ENCODE measurements around the gene SLC30A1.
"Not testable (repeated sequence)": the region's sequence is repeated elsewhere in the genome, so short reads cannot be mapped to it uniquely, and the experiment has no call there.

Gene SLC30A1

GRCh38 chr1:211548321-211549091 is 30.5 kb downstream of the SLC30A1 start:
- no peak for DNase-seq (ENCODE audit: low spot score)

GRCh38 chr1:211547710-211548109 is 31.3 kb downstream of the SLC30A1 start:
- no peak for DNase-seq (ENCODE audit: low spot score)

- no peak for DNase-seq (ENCODE audit: low spot score)
Measured at GRCh38 chr1:211546543-211546942, 32.4 kb downstream of the SLC30A1 start.

- DNase-seq (ENCODE audit: low spot score) = no peak
Measured at GRCh38 chr1:211543025-211543424, 35.9 kb downstream of the SLC30A1 start.

GRCh38 chr1:211541720-211542477 is 37.1 kb downstream of the SLC30A1 start:
- DNase-seq (ENCODE audit: low spot score) = no peak

- DNase-seq (ENCODE audit: low spot score) = no peak
Measured at GRCh38 chr1:211541278-211541677, 37.7 kb downstream of the SLC30A1 start.

- DNase-seq (ENCODE audit: low spot score) = not testable (repeated sequence)
Measured at GRCh38 chr1:211540824-211541223, 38.1 kb downstream of the SLC30A1 start.

GRCh38 chr1:211538287-211538686 is 40.7 kb downstream of the SLC30A1 start:
- no peak for DNase-seq (ENCODE audit: low spot score)

GRCh38 chr1:211537253-211537652 is 41.7 kb downstream of the SLC30A1 start:
- no peak for DNase-seq (ENCODE audit: low spot score)

GRCh38 chr1:211536606-211537005 is 42.4 kb downstream of the SLC30A1 start:
- no peak for DNase-seq (ENCODE audit: low spot score)

GRCh38 chr1:211535346-211535745 is 43.6 kb downstream of the SLC30A1 start:
- DNase-seq (ENCODE audit: low spot score) = no peak

GRCh38 chr1:211534545-211535291 is 44.2 kb downstream of the SLC30A1 start:
- no peak for DNase-seq (ENCODE audit: low spot score)

GRCh38 chr1:211532088-211532444 is 46.9 kb downstream of the SLC30A1 start:
- no peak for DNase-seq (ENCODE audit: low spot score)

GRCh38 chr1:211531194-211532087 is 47.5 kb downstream of the SLC30A1 start:
- DNase-seq (ENCODE audit: low spot score) = no peak

GRCh38 chr1:211530102-211530501 is 48.9 kb downstream of the SLC30A1 start:
- no peak for DNase-seq (ENCODE audit: low spot score)

- no peak for DNase-seq (ENCODE audit: low spot score)
Measured at GRCh38 chr1:211529453-211529852, 49.5 kb downstream of the SLC30A1 start.

GRCh38 chr1:211529011-211529410 is 50.0 kb downstream of the SLC30A1 start:
- no peak for DNase-seq (ENCODE audit: low spot score)

GRCh38 chr1:211527888-211528287 is 51.1 kb downstream of the SLC30A1 start:
- no peak for DNase-seq (ENCODE audit: low spot score)

- DNase-seq (ENCODE audit: low spot score) = no peak
Measured at GRCh38 chr1:211527006-211527405, 52.0 kb downstream of the SLC30A1 start.

- no peak for DNase-seq (ENCODE audit: low spot score)
Measured at GRCh38 chr1:211526101-211526500, 52.9 kb downstream of the SLC30A1 start.

GRCh38 chr1:211525101-211525676 is 53.8 kb downstream of the SLC30A1 start:
- no peak for DNase-seq (ENCODE audit: low spot score)
